NCI-H2227 treated with DMSO at 0.1 percent for 48 hours (cell line): ENCODE data around the gene TMEM63C.
A peak's percentile ranks its signal among the peaks of the same experiment; 100 is the strongest.
"Not testable (repeated sequence)": the region's sequence is repeated elsewhere in the genome, so short reads cannot be mapped to it uniquely, and the experiment has no call there.

ENCODE experiments used
- DNase-seq: peaks from one replicate; lab custom pipeline; 2025; lab: John Stamatoyannopoulos, UW

Gene TMEM63C

DNA sequence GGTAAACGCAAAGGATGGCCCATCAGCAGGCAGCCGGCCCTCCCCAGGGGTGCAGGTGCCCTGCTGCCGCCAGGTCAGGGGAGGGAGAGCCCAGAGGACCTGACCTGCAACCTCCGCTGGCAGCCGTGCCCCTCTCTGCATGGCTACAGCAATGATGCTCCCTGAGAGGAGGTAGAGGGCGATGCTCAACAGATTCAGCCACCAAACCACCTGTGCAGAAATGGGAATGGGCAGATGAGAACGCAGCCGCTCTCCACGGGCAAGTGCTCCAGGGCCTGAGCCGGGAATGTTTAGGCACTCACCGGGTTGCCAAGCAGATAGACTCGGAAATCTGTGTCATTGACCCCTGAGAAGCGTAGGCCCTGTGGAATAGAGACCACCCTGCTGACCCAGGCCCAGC, 98.1 kb downstream of the TMEM63C start:
- no peak for DNase-seq

DNA sequence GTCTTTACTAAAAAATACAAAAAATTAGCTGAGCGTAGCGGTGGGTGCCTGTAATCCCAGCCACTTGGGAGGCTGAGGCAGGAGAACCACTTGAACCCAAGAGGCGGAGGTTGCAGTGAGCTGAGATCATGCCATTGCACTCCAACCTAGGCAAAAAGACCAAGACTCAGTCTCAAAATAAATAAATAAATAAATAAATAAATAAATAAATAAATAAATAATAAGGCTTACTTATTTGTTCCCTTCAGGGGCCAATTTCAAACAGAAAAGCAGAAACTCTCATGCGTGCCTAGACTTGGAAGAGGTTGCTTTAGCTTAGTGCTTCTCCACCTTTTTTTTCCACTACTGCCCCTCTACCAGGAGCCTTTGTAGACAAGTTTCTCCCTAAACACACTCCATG, 99.3 kb downstream of the TMEM63C start:
- DNase-seq, result not testable (repeated sequence)

DNA sequence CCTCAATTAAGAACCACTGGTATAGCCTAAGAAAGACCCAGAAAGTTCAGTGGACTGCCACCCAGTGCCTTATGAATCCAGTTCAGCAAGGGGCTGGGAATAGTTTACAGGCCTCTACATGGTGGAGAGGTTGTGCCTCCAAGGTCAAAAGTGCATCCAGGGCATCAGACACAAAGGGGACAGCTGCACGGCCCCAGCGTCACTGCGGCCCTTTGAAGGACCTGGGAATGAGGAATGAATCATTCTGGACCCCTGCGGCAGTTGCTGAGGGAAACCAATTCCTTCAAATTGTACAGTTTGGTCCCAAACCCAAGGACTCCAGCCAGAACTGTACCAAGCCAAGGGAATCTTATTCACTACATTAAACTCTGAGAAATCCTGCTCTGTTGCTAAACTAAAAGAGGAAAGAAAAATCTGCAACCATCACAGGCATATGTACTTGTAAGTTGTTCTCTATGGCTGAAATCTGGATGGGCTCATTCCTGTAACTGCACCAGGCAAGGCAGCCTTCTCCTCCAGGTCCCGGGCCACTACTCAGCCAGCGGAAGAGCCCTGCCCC, 100.3 kb downstream of the TMEM63C start:
- DNase-seq, result no peak

DNA sequence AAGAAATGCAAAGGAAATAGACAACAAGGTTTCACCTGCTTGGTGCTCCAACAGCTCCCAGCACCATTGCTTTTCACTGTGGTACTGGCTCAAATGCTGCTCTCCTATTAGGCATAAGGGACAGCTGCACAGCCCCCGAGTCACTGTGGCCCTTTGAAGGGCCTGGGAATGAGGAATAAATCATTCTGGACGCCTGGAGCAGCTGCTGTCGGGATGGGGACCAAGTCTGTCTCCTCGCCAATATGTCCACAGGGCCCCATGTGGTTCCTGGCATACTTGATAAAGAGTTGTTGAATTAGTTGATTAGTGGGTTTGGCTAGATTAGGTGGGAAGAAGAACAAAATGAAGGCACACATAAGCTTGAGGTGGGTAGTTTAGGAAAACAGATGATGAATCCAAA, 102.5 kb downstream of the TMEM63C start:
- no peak for DNase-seq

DNA sequence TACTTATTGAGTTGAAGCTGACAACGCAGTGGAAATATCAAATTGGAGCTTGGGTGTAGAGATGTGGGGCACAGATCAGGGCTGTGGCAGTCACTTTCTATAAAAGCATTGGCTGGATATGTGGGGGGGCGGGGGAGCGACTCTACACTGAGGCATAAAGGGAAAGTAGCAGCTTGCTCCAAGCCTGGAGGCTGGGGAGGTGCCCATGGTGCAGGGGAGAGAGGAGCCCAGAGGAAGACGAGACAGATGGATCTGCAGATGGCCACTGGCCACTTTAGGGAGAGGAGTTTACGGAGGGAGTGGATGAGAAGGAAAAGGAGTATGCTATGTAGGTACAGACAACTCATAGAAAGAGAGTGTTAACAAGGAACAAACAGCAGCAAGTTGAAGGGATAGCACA, 102.9 kb downstream of the TMEM63C start:
- DNase-seq, result no peak

GRCh38 chr14:77286576-77286975, 105.0 kb downstream of the TMEM63C start:
- DNase-seq, result no peak

DNA sequence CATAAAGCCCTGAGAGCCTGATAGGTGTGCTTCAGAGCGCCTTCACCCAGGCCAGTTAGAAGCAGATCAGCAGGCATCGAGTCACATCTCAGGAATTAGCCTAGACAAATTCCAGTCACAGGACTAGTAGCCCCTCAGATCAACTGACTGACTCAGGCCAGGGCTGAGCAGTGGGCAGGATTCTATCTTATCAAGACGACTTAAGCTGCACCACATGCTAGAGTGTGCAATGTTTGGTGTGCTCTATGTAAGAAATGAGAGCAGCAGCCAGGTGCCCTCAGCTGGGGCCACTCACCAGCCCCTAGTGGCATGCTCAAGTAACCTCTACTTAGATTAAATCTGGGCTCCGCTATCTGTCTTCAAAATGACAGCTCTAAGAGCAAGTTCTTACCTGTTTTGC, 109.1 kb downstream of the TMEM63C start:
- no peak for DNase-seq

GRCh38 chr14:77296155-77296554, 114.6 kb downstream of the TMEM63C start:
- peak; percentile 18 for DNase-seq

GRCh38 chr14:77296906-77297305, 115.3 kb downstream of the TMEM63C start:
- no peak for DNase-seq

GRCh38 chr14:77299771-77300170, 118.2 kb downstream of the TMEM63C start:
- no peak for DNase-seq

DNA sequence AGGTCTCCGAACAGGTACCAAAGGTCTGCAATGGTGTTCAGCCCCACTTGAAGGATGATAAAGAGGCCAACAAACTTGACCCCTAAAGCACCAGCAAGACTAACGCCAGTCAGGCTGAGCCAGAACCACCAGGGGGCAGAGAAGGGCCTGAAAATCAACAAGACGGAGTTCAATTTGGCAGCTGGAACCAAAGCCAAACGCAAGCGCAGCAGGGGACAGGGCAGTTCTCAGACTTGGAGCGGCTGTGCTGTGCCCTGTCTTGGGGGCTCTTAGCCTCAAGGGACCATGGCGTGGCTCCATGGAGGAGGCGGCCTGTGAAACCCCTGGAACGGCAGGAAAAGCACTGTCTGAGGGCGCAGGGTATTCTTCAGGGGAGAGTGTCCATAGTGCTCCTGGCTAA, 119.5 kb downstream of the TMEM63C start:
- DNase-seq, result peak; percentile 23

- DNase-seq, result no peak
Measured at GRCh38 chr14:77302926-77303325, 121.3 kb downstream of the TMEM63C start.

GRCh38 chr14:77303417-77304156, 122.0 kb downstream of the TMEM63C start:
- DNase-seq, result peak; percentile 8

GRCh38 chr14:77305696-77306095, 124.1 kb downstream of the TMEM63C start:
- DNase-seq, result no peak

DNA sequence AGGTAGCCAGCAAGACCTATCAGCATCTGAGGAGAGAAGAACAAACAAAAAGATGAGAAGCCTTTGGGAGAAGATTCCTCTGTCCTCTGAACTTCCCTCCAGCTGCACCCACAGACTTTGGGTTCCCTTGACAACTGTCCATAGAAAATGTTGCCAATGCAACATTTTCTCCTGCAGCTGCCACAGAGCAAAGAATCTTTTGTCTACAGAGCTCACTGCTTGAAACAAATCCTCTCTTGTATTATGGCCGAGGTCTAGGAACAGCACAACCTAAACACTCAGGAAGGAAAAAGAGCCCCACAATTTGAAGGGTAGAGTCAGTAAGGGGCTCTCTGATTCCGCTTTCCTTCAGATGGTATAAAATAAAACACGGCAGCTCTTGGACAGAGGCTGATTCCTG, 124.8 kb downstream of the TMEM63C start:
- no peak for DNase-seq

DNA sequence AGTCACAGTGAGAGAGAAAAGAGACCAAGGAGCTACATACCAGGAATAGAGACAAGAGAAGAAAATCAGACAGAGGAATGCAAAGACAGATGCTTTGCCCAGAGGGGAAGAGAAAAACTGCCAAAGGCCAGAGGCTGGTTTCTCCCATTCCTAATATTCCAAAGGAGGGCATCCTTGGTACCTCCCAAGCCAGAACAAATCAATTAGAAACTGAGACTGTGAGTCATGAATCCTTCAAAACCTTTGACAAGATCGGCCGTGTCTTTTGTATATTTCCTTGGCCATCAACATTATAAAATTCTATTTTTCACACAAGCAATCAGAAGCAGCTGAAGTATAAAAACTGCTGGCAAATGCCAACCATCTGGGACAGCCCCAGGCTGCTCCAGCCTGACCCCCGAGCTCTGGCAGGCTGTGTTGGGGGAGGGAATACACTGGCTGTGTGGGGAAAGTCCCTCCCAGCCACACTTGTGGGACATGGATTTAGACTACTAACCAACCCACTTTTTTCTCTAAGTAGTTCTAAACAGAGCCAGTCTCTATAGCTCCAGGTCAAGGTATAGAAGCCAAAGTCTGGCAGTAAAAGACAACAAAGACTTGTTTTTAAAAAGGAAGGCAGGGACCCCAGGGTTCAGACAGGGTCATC, 125.4 kb downstream of the TMEM63C start:
- no peak for DNase-seq
